HG03439 (cell line): ENCODE results near the gene CHN2.

Source experiments
- ATAC-seq: cut with Tn5 transposase; IDR thresholded peaks from one replicate; pipeline ENCODE4 v1.9.1; 2021; ENCODE audit warnings: mild to moderate bottlenecking, moderate library complexity; ENCODE audit not compliant: unreplicated experiment

CHN2 gene

GRCh38 chr7:29217113-29217512 lies 22.5 kb downstream of the CHN2 start:
- ATAC-seq: no peak

GRCh38 chr7:29224726-29225125 lies 30.2 kb downstream of the CHN2 start:
- ATAC-seq: no peak

DNA sequence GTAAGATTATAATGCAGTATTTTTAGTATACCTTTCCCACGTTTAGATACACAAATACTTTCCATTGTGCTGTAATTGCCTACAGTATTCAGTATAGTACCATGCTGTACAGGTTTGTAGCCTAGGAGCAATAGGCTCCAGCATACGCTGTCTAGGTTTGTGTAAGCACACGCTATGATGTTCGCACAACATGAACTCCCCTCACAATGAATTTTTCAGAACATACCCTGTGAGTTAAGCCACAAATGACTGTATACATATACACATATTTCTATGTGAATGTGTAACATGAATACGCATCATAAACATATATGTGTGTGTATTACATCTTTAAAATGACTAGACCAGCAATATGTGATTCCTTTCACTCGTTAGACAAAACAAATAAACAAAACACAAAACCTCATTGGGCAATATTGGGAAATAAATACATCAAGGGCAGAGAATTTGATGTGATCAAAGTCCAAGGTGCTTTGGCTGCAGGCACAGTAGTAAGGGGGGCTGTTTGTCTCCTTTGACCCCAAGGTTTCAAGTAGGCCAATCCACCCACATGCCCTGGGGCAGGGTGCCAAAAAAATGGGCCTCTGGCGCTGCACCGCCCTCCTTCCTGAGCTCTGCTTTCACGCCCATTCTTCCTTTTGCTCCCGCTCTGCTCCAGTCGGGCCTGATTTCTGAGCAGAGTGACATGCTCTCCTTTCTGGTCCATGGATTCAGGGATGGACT lies 33.9 kb downstream of the CHN2 start:
- ATAC-seq: no peak

DNA sequence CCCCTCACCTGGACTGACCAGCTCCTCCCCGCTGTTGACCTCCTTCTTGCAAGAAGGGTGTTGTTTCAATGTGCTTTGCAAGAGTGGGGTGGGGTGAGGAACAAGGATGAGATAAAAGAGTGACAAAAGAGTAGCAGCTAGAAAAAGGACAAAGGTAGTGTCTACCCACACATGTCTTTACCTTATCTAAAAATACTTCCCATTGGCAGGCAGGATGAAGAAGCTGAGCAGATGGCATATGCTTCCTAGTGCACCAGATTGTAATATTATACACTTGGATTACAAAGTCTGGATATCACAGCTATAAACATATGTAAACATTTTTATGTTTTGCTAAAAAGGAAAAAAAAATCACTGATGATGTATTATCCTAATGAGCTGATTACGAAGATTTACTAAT lies 34.5 kb downstream of the CHN2 start:
- ATAC-seq: no peak

DNA sequence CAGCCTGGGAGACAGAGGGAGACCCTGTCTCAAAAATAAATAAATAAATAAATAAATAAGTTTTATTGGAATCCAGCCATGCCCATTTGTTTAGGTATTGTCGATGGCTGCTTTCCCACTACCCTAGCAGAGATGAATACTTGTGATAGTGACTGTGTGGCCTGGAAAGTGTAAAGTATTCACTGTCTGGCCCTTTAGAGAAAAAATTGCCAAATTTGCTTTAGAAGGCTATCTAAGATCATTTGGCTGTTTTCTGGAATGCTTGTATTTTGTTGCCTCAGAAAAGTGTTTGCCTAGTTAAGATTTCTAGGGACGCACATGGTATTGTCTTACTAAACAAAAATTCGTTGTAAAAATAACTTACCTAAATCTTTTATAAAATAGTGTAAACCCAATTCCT lies 35.4 kb downstream of the CHN2 start:
- ATAC-seq: no peak

DNA sequence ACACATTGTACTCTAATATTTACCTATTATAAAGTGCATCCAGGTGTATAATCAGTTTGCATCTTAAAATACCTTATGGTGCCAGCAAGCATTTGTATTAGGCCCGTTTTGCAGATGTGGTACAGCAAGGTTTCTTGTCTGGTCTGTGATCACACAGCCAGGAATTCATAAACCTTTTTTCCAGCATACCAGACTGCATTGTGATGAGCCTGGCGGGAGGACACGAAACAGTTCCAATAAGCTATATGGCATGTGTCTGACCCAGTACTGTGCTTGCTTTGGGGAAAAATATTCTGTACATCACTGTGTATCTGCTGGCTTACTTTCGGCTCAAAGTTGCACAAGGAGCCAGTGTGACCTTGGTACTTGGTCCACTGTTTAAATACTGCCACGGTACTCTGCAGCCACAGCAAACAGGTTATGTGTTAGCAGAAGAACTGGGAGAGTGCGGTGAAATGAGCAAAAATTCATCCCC lies 36.3 kb downstream of the CHN2 start:
- no peak for ATAC-seq

DNA sequence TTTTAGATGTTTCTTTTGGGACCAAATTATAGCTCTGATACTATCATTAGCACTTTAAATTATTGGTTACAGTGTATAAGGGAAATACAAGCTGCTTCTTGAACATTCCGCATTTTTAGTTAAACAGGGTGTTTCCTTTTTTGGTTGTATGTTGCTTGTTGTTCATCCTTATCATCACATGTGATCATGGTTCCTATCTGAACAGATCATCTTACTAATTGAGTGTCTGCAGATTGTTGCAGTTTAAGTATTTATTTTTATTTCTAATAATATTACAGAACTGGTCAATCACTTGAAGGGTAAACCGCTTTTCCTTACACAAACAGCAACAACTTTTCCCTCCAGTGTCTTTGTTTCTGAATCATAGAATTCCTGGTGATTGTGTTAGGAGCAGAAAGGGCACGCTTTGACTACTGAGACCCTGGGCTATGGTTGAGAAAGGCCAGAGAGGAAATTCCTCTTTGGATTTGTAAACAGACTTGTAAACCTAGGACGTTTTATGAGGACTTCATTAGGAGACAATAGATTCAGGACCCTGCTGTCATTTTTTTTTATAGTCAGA lies 37.2 kb downstream of the CHN2 start:
- no peak for ATAC-seq

- ATAC-seq: no peak
Observed at GRCh38 chr7:29234438-29234837, 39.9 kb downstream of the CHN2 start.

GRCh38 chr7:29236071-29236580 lies 41.6 kb downstream of the CHN2 start:
- ATAC-seq: no peak

DNA sequence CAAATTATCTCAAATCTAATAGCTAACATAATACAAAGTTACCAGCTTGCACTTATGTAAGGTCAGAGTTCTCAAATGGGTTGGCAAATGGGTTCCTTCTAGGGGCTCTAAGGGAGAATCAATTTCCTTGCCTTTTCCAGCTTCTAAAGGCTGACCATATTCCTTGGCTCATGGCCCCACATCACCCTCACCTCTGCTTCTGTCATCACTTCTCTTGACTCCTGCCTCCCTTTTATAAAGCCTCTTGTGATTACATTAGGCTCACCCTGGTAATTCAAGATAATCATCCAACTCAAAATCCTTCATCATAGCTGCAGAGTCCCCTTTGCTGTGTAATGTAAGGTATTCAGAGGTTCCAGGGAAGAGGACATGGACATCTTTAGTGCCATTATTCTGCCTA lies 42.1 kb downstream of the CHN2 start:
- no peak for ATAC-seq

- ATAC-seq: no peak
Observed at GRCh38 chr7:29237489-29237888, 42.9 kb downstream of the CHN2 start.

DNA sequence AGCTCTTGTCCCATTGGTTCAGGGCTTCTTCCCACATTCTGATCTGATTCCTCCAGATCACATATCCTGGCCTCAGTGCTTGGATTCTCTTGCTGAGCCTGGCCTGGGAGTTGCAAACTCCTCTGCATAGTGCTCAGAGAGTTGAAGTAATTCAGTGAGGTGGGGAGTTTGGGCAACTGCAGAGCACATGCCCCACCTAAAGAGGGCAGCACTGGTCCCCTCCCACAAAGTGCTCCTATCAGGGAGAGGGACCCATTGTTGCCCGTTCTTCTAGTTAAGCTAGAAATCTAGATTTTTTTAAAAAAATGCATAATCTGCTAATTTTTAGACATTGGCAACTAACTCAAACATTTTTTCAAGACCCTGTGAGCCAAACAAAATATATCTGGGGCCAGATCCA lies 45.1 kb downstream of the CHN2 start:
- no peak for ATAC-seq

DNA sequence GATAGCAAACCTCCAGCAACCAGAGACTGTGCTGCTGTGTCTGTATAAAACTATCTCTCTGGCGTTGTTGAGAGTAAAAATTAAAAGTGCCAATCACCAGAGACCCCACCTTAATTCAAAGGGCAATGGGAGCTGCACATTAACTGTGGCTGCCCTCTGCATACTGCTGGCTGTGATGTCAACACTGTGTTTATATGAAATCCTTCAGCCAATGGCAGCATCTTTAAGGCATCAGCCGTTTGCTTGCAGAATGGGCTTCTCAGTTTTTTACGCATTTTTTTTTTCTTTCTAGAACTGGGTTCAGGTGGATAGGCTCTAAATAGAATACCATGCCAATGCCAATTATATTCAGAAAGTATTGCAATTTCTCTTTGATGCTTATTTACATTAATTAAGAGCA lies 47.7 kb downstream of the CHN2 start:
- ATAC-seq: no peak

GRCh38 chr7:29243910-29244655 lies 49.5 kb downstream of the CHN2 start:
- ATAC-seq: no peak

- ATAC-seq: no peak
Observed at GRCh38 chr7:29247224-29247962, 52.8 kb downstream of the CHN2 start.

DNA sequence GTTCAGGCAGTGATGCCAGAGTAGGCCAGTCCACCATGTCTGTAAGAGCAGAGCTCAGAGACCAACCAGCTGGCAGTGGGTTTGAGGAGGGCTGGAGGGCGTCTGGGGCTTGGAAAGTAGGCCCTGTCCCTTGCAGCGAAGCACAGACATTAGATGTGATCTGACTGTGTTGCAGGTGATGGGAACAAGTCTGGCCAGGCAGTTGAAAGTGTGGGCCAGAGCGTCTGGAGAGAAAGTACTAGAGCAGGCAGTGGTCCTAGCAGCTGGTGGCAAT lies 53.3 kb downstream of the CHN2 start:
- ATAC-seq: no peak

GRCh38 chr7:29248713-29249382 lies 54.3 kb downstream of the CHN2 start:
- ATAC-seq: no peak

- ATAC-seq: no peak
Observed at GRCh38 chr7:29249383-29249750, 54.8 kb downstream of the CHN2 start.

DNA sequence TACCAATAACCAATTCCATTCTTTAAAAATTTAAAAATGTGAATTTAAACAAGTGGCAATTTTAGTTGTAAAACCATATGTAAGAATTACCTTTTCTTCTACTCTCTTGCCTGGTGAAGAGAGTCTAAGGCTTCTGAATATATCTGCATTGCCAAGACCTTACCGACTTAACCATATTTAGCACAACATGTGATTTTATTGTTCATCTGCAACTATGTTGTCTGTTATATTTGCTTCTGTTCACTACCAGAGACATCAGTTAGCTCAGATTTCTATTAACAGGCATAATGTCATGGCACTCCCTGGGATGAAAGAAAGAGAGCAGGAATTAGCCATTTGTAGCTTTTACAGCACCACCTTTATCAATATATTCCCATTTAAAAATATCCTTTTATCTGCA lies 55.3 kb downstream of the CHN2 start:
- ATAC-seq: no peak

DNA sequence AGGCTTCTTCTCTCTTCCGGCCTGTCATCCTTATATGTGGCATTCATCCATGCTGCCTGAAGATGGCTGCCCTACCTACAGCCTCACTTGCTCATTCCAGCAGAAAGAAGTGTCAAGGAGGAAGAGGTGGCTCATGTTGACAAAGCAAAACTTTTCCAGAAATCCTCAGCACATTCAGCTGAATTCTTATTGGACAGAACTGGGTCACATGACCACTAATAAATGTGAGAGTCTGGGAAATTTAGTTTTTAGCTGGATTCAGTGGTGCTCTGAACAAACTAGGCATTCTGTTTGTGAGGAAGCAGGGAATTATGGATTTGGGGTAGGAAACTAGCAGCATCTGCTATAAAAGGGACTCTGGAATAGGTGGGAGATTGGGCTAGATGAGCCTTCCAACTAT lies 58.6 kb downstream of the CHN2 start:
- no peak for ATAC-seq

GRCh38 chr7:29254591-29254990 lies 60.0 kb downstream of the CHN2 start:
- no peak for ATAC-seq
